Upper lobe of left lung (tissue), 6 donors: Measurements from ENCODE around the gene PCDHA7. TPM values are rescaled to one million over a fixed set of nuclear protein-coding genes. Genes with fewer than 3 reads are reported as not detected.
"Not testable (repeated sequence)": the region's sequence is repeated elsewhere in the genome, so short reads cannot be mapped to it uniquely, and the experiment has no call there.

Experiments used
- ATAC-seq, 2 donors: fragments of 200-7000 bp; cut with Tn5 transposase; one replicate each; pipeline ENCODE4 v1.9.1; 2022; ENCODE audit warnings: mild to moderate bottlenecking in 2 of 2, moderate library complexity in 2 of 2; ENCODE audit not compliant: low FRiP score in 2 of 2
- DNase-seq, 2 donors: peaks; one replicate each; pipeline ENCODE4 v3.0.0-alpha.2; 2019 to 2020
- H3K27ac ChIP-seq, 4 donors: fragments of 200-600 bp; sonication (generic); one replicate each; pipeline ENCODE4 v1.5.1; 2016 to 2019
- H3K27me3 ChIP-seq, 4 donors: fragments of 200-600 bp; sonication (generic); one replicate each; pipeline ENCODE4 v1.5.1; 2017 to 2019
- H3K36me3 ChIP-seq, 4 donors: fragments of 200-600 bp; sonication (generic); one replicate each; pipeline ENCODE4 v1.5.1; 2016 to 2019
- H3K4me1 ChIP-seq, 4 donors: fragments of 200-600 bp; sonication (generic); one replicate each; pipeline ENCODE4 v1.5.1; 2018 to 2019
- H3K4me3 ChIP-seq, 4 donors: fragments of 200-600 bp; sonication (generic); one replicate each; pipeline ENCODE4 v1.5.1; 2017 to 2019; ENCODE audit warnings: mild to moderate bottlenecking in 2 of 4, moderate library complexity in 1 of 4
- H3K9me3 ChIP-seq, 4 donors: fragments of 200-600 bp; sonication (generic); one replicate each; pipeline ENCODE4 v1.5.1; 2018 to 2019
- CTCF ChIP-seq, 6 experiments: fragments of 450-650 bp in 4 of 6; fragments of 200-600 bp in 2 of 6; sonication (generic) in 2 of 6; IDR thresholded peaks; one replicate each; pipeline ENCODE4 v1.5.1; 2016 to 2019; ENCODE audit warnings: antibody characterized with exemption in 6 of 6
- EP300 ChIP-seq, 4 donors: sonication (generic); formaldehyde crosslinking; IDR thresholded peaks; one replicate each; pipeline ENCODE4 v1.5.1; 2017; ENCODE audit warnings: antibody characterized with exemption in 4 of 4, control low read depth in 2 of 4
- POLR2A ChIP-seq, 4 donors: fragments of 450-650 bp; IDR thresholded peaks; one replicate each; pipeline ENCODE4 v1.5.1; 2016 to 2017; ENCODE audit warnings: antibody characterized with exemption in 4 of 4, mild to moderate bottlenecking in 2 of 4
- POLR2AphosphoS5 ChIP-seq, 2 donors: sonication (generic); formaldehyde crosslinking; IDR thresholded peaks; one replicate each; pipeline ENCODE4 v1.5.1; 2017; ENCODE audit warnings: antibody characterized with exemption in 2 of 2
- WGBS, 2 donors: methylation state at CpG; one replicate each; pipeline ENCODE4 v1.1.5; 2017 to 2018; 5-methylcytosine and 5-hydroxymethylcytosine counted together
- total RNA-seq, 6 donors: library from RNA; depleted of rRNA in 4 of 6; stranded (reverse); fragments of >200 nt in 4 of 6; gene quantifications; one replicate each; pipeline versions ENCODE4 v1.1.0 to v1.2.1, GENCODE V29; 2016 to 2021
- donor health status: DM: no; HTN: no; CAD: no; lungs with moderate emphysema.
- donor health status: DM: no; HTN: yes; CAD: no; lungs with severe emphysema.

PCDHA7 gene
- total RNA-seq, 6 donors from 2014 or later: 0.46 to 3.1 (median 0.57) TPM

GRCh38 chr5:140827704-140828361 is 6.2 kb upstream of the PCDHA7 start, which contains the start of gene PCDHA6:
Gene PCDHA6, plus strand, starts transcription at chr5:140827960. Its CDS starts 132 bp downstream, at chr5:140828092.
- WGBS, 2 donors: 22 to 32% methylated on average over 25 to 27 of the region's 27 CpGs
- Histone ChIP-seq H3K4me1 (no peaks in the 10 kb centered on the region), H3K27me3 (no peaks in the 10 kb centered on the region), H3K4me3 (peak within 1 kb of the TSS in 2 of 4 donors; percentile 15 to 21), H3K36me3 (no peaks in the 10 kb centered on the region), H3K9me3 (peaks cover 4 to 45% (median 30%) of the 10 kb centered on the region in 4 donors), H3K27ac (no peak within 1 kb of the TSS)
- ATAC-seq (no peak), DNase-seq (peak in 1 of 2 donors; percentile 44)
- TF ChIP-seq EP300 (IDR thresholded peaks at IDR 0.05) (no peak), CTCF (IDR thresholded peaks at IDR 0.05) (no peak), POLR2AphosphoS5 (IDR thresholded peaks at IDR 0.05) (no peak), POLR2A (IDR thresholded peaks at IDR 0.05) (no peak)

GRCh38 chr5:140828362-140828737 is 5.7 kb upstream of the PCDHA7 start:
- DNase-seq: no peak
- Histone ChIP-seq H3K27me3 (no peaks in the 10 kb centered on the region), H3K4me3 (peak overlapping the region in 1 of 4 donors; percentile 21), H3K36me3 (no peaks in the 10 kb centered on the region), H3K4me1 (no peaks in the 10 kb centered on the region), H3K9me3 (peaks cover 4 to 40% (median 26%) of the 10 kb centered on the region in 4 donors), H3K27ac (no peak overlapping the region)
- 28 to 33% methylated on average over 14 to 18 of the region's 18 CpGs for WGBS, 2 donors
- ATAC-seq: no peak
- no peak for TF ChIP-seq EP300 (IDR thresholded peaks at IDR 0.05)
- no peak for TF ChIP-seq CTCF (IDR thresholded peaks at IDR 0.05)
- TF ChIP-seq POLR2A (IDR thresholded peaks at IDR 0.05): no peak
- no peak for TF ChIP-seq POLR2AphosphoS5 (IDR thresholded peaks at IDR 0.05)

DNA sequence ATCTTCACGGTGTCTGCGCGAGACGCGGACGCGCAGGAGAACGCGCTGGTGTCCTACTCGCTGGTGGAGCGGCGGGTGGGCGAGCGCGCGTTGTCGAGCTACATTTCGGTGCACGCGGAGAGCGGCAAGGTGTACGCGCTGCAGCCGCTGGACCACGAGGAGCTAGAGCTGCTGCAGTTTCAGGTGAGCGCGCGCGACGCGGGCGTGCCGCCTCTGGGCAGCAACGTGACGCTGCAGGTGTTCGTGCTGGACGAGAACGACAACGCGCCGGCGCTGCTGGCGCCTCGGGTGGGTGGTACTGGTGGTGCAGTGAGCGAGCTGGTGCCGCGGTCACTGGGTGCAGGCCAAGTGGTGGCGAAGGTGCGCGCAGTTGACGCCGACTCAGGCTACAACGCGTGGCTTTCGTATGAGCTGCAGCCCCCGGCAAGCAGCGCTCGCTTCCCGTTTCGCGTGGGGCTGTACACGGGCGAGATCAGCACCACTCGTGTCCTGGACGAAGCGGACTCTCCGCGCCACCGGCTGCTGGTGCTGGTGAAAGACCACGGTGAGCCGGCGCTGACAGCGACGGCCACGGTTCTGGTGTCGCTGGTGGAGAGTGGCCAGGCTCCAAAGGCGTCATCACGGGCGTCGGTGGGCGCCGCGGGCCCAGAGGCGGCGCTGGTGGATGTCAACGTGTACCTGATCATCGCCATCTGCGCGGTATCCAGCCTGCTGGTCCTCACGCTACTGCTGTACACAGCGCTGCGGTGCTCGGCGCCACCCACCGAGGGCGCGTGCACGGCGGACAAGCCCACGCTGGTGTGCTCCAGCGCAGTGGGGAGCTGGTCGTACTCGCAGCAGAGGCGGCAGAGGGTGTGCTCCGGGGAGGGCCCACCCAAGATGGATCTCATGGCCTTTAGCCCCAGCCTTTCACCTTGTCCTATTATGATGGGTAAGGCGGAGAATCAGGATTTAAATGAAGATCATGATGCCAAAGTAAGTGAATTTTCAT is 4.3 kb upstream of the PCDHA7 start:
- DNase-seq: peak in 1 of 2 donors; percentile 83
- not testable (repeated sequence) for H3K4me3 ChIP-seq, H3K27me3 ChIP-seq, H3K4me1 ChIP-seq, ATAC-seq, H3K27ac ChIP-seq, H3K36me3 ChIP-seq
- WGBS, 2 donors: 61 to 65% methylated on average over 29 to 106 of the region's 106 CpGs
- peaks cover 8 to 41% (median 30%) of the 10 kb centered on the region in 4 donors for H3K9me3 ChIP-seq

- not testable (repeated sequence) for H3K4me1 ChIP-seq, H3K36me3 ChIP-seq, H3K27ac ChIP-seq, ATAC-seq, H3K27me3 ChIP-seq
- Histone ChIP-seq H3K9me3 (peaks cover 10 to 38% (median 31%) of the 10 kb centered on the region in 4 donors), H3K4me3 (peak overlapping the region in 3 of 4 donors; percentile 5 to 25 (median 16))
- 26% methylated on average over 12 to 26 of the region's 38 CpGs for WGBS, 2 donors
- peak in 1 of 2 donors; percentile 54 for DNase-seq
Measured at GRCh38 chr5:140834439-140835008, 455 bp downstream of the PCDHA7 start.

DNA sequence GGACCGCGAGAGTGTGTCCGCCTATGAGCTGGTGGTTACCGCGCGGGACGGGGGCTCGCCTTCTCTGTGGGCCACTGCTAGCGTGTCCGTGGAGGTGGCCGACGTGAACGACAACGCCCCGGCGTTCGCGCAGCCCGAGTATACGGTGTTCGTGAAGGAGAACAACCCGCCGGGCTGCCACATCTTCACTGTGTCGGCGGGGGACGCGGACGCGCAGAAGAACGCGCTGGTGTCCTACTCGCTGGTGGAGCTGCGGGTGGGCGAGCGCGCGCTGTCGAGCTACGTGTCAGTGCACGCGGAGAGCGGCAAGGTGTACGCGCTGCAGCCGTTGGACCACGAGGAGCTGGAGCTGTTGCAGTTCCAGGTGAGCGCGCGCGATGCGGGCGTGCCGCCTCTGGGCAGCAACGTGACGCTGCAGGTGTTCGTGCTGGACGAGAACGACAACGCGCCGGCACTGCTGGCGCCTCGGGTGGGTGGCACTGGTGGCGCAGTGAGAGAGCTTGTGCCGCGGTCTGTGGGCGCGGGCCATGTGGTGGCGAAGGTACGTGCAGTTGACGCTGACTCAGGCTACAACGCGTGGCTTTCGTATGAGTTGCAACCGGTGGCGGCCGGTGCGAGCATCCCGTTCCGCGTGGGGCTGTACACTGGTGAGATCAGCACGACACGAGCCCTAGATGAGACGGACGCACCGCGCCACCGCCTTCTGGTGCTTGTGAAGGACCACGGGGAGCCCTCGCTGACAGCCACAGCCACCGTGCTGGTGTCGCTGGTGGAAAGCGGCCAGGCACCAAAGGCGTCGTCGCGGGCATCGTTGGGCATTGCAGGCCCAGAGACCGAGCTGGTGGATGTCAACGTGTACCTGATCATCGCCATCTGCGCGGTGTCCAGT is 1.8 kb downstream of the PCDHA7 start:
- Histone ChIP-seq H3K4me1 (no peaks in the 10 kb centered on the region), H3K4me3 (no peak overlapping the region), H3K9me3 (peaks cover 7 to 30% (median 24%) of the 10 kb centered on the region in 4 donors), H3K27me3 (no peaks in the 10 kb centered on the region), H3K36me3 (no peaks in the 10 kb centered on the region), H3K27ac (no peak overlapping the region)
- 57 to 63% methylated on average over 17 to 80 of the region's 103 CpGs for WGBS, 2 donors
- DNase-seq (peak in 1 of 2 donors; percentile 82), ATAC-seq (no peak)
- no peak for TF ChIP-seq POLR2AphosphoS5 (IDR thresholded peaks at IDR 0.05)
- TF ChIP-seq POLR2A (IDR thresholded peaks at IDR 0.05): no peak
- TF ChIP-seq CTCF (IDR thresholded peaks at IDR 0.05): no peak
- no peak for TF ChIP-seq EP300 (IDR thresholded peaks at IDR 0.05)
